Progenitor cell of endocrine pancreas (in vitro differentiated cells): ENCODE measurements around the gene HSD11B1. TPM values are rescaled to one million over a fixed set of nuclear protein-coding genes. Genes with fewer than 3 reads are reported as not detected.

ENCODE experiments used
- DNase-seq: peaks from one replicate; pipeline ENCODE4 v3.0.0; 2021; ENCODE audit warnings: low spot score; ENCODE audit not compliant: unreplicated experiment
- H3K27ac Mint-ChIP-seq: 2 replicates; pipeline ENCODE4 v1.8.0; 2021; ENCODE audit warnings: mild to moderate bottlenecking, moderate library complexity, mixed read lengths
- H3K27me3 Mint-ChIP-seq: 2 replicates; pipeline ENCODE4 v1.8.0; 2021; ENCODE audit warnings: mixed read lengths
- H3K36me3 Mint-ChIP-seq: 2 replicates; pipeline ENCODE4 v1.8.0; 2022; ENCODE audit warnings: mixed read lengths; ENCODE audit not compliant: insufficient read depth
- H3K4me1 Mint-ChIP-seq: 2 replicates; pipeline ENCODE4 v1.8.0; 2021; ENCODE audit warnings: low read depth, mixed read lengths
- H3K4me3 Mint-ChIP-seq: 2 replicates; pipeline ENCODE4 v1.8.0; 2021; ENCODE audit warnings: low read depth, mild to moderate bottlenecking, moderate library complexity, mixed read lengths
- H3K9me3 Mint-ChIP-seq: 2 replicates; pipeline ENCODE4 v1.8.0; 2021; ENCODE audit warnings: low read depth, mixed read lengths
- total RNA-seq: library from RNA; stranded (reverse); gene quantifications from 2 replicates; pipeline ENCODE4 v1.2.1, GENCODE V29; 2021
- TF ChIP-seq, protein P1 (sequence below): fragments of 200-600 bp; sonication (generic); IDR thresholded peaks from one replicate; pipeline ENCODE4 v1.5.0; 2021; ENCODE audit warnings: antibody characterized with exemption, mild to moderate bottlenecking; ENCODE audit not compliant: unreplicated experiment

The HSD11B1 gene
- total RNA-seq, 1 donor from 2014 or later: not detected

DNA sequence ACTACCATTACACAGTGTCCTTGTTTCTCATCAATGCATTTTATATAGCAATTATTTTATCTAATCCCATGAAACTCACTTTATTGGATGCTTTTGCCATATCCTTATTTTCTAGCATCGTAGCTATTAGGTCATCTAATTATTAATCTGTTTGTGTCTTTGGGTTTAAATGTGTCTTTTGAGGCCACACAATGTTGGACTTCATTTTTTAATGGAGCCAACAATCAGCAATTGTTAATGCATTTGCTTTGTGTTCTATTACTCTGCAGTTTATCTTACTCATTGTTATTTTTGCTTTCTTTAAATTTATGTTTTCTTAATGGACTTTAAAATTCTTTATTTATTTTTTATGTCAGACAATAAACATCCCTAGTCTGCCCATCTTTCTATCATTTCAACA, 1.8 kb upstream of the HSD11B1 start:
- Mint-ChIP-seq H3K27me3 (peaks cover 21% of the 10 kb centered on the region), H3K9me3 (no peaks in the 10 kb centered on the region), H3K4me3 (no peak overlapping the region), H3K27ac (no peak overlapping the region), H3K4me1 (no peaks in the 10 kb centered on the region), H3K36me3 (no peaks in the 10 kb centered on the region)
- TF ChIP-seq, protein P1, sequence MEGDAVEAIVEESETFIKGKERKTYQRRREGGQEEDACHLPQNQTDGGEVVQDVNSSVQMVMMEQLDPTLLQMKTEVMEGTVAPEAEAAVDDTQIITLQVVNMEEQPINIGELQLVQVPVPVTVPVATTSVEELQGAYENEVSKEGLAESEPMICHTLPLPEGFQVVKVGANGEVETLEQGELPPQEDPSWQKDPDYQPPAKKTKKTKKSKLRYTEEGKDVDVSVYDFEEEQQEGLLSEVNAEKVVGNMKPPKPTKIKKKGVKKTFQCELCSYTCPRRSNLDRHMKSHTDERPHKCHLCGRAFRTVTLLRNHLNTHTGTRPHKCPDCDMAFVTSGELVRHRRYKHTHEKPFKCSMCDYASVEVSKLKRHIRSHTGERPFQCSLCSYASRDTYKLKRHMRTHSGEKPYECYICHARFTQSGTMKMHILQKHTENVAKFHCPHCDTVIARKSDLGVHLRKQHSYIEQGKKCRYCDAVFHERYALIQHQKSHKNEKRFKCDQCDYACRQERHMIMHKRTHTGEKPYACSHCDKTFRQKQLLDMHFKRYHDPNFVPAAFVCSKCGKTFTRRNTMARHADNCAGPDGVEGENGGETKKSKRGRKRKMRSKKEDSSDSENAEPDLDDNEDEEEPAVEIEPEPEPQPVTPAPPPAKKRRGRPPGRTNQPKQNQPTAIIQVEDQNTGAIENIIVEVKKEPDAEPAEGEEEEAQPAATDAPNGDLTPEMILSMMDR: no peak
- DNase-seq: no peak

- Mint-ChIP-seq H3K4me1 (no peaks in the 10 kb centered on the region), H3K36me3 (no peaks in the 10 kb centered on the region)
Observed at GRCh38 chr1:209703834-209704504, 677 bp upstream of the HSD11B1 start.

DNA sequence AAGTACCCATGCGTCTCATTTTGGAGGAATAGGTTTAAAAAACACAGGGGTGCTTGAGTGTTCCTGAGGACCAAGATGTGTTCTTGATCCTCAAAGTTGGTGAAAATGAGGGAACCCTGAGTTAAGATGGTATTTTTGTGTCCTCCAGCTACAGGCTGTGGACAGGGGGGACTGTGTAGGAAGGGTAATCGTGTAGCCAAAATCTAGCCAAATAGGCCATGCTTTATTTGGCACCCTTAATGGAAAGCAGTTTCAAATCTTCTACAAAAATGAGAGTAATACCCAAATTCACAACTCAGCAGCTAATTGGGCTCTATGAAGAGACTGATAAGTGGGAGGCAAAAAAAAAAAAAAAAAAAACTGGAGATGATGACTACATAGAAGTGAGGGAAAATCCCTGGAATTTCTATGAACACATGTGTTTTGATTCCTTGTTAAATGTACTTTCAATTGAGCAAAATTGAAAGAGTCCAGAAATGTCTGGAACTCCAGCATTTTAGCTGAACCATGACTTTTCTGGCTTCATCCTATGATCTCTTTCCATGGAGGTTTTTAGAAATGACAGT, 470 bp downstream of the HSD11B1 start:
- TF ChIP-seq, protein P1: no peak
- no peaks in the 10 kb centered on the region for H3K36me3 Mint-ChIP-seq
- peaks cover 16% of the 10 kb centered on the region for H3K27me3 Mint-ChIP-seq
- H3K9me3 Mint-ChIP-seq: no peaks in the 10 kb centered on the region
- no peak for DNase-seq
- no peaks in the 10 kb centered on the region for H3K4me1 Mint-ChIP-seq
- no peak overlapping the region for H3K27ac Mint-ChIP-seq
- H3K4me3 Mint-ChIP-seq: no peak overlapping the region

More at GRCh38 chr1:209703834-209704504, 677 bp upstream of the HSD11B1 start:
- H3K27me3 Mint-ChIP-seq: peaks cover 18% of the 10 kb centered on the region
- no peaks in the 10 kb centered on the region for H3K9me3 Mint-ChIP-seq
- no peak overlapping the region for H3K27ac Mint-ChIP-seq
- no peak overlapping the region for H3K4me3 Mint-ChIP-seq
- TF ChIP-seq, protein P1: no peak
- no peak for DNase-seq

DNA sequence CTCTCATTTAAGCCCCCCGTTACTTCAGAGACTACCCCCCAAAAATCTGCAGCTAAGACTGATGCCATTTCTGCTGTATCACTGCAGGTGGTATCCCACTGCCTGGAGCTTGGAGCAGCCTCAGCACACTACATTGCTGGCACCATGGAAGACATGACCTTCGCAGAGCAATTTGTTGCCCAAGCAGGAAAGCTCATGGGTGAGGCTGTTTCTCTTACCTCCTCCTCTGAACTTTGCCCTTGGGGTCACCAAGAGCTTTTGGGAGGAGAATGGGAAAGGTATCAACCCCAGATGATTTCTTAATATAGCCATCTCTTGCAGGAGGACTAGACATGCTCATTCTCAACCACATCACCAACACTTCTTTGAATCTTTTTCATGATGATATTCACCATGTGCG, 2.0 kb downstream of the HSD11B1 start:
- no peak for DNase-seq
- TF ChIP-seq, protein P1: no peak
- Mint-ChIP-seq H3K27me3 (peaks cover 11% of the 10 kb centered on the region), H3K9me3 (no peaks in the 10 kb centered on the region), H3K36me3 (no peaks in the 10 kb centered on the region), H3K27ac (no peak overlapping the region), H3K4me1 (no peaks in the 10 kb centered on the region), H3K4me3 (no peak overlapping the region)

GRCh38 chr1:209707308-209707707, 2.7 kb downstream of the HSD11B1 start:
- no peak for DNase-seq
- no peaks in the 10 kb centered on the region for H3K9me3 Mint-ChIP-seq
- H3K27ac Mint-ChIP-seq: no peak overlapping the region
- peaks cover 8% of the 10 kb centered on the region for H3K27me3 Mint-ChIP-seq
- H3K4me3 Mint-ChIP-seq: no peak overlapping the region
- TF ChIP-seq, protein P1: no peak
- H3K36me3 Mint-ChIP-seq: no peaks in the 10 kb centered on the region
- H3K4me1 Mint-ChIP-seq: no peaks in the 10 kb centered on the region
